ENCODE measurements around the gene QRICH1.

- TF ChIP-seq FOXJ3 (CRISPR knock-in tag; IDR thresholded peaks at IDR 0.05; ENCODE audit: borderline replicate concordance) (no peak), CTCF (IDR thresholded peaks at IDR 0.05) (no peak), SP1 (CRISPR knock-in tag; conservative IDR thresholded peaks at IDR 0.05) (no peak), ZBTB21 (CRISPR knock-in tag; IDR thresholded peaks at IDR 0.05; ENCODE audit: borderline replicate concordance) (no peak), TP53 (CRISPR knock-in tag; IDR thresholded peaks at IDR 0.05) (no peak), NR1H2 (CRISPR knock-in tag; IDR thresholded peaks at IDR 0.05) (no peak), TCF7 (CRISPR knock-in tag; IDR thresholded peaks at IDR 0.05; ENCODE audit: low read depth) (no peak)
Observed at GRCh38 chr3:48982686-48983085, 111.2 kb downstream of the QRICH1 start.

Data from WTC11 (cell line).